VCaP (cell line): Measurements from ENCODE around the gene PYY.
"Not testable (repeated sequence)": the region's sequence is repeated elsewhere in the genome, so short reads cannot be mapped to it uniquely, and the experiment has no call there.

Experiments
- H3K27ac ChIP-seq: fragments of 450-650 bp; 2 replicates; pipeline ENCODE4 v1.5.1; 2017
- TF ChIP-seq, protein P1 (sequence below): fragments of 450-650 bp; conservative IDR thresholded peaks from 2 replicates; pipeline ENCODE4 v1.5.1; 2017; ENCODE audit warnings: mild to moderate bottlenecking, moderate library complexity

The PYY gene

DNA sequence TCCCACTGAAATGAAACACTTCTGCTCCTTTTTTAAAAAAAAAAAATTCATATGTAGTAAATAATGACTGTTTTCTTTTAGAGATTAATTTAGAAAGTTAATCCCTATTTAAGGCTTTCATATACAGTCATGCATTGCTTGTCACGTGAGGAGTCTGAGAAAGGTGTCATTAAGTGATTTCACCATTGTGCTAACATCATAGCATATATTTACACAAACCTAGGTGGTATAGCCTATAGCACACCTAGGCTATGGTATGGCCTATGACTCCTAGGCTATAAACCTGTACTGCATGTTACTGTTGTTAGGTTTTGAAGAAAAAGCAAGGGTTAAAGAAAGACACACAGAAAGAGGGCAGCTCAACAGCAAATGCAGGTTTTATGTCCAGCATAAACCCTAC, 25.1 kb downstream of the PYY start:
- no peak overlapping the region for H3K27ac ChIP-seq
- TF ChIP-seq, protein P1, sequence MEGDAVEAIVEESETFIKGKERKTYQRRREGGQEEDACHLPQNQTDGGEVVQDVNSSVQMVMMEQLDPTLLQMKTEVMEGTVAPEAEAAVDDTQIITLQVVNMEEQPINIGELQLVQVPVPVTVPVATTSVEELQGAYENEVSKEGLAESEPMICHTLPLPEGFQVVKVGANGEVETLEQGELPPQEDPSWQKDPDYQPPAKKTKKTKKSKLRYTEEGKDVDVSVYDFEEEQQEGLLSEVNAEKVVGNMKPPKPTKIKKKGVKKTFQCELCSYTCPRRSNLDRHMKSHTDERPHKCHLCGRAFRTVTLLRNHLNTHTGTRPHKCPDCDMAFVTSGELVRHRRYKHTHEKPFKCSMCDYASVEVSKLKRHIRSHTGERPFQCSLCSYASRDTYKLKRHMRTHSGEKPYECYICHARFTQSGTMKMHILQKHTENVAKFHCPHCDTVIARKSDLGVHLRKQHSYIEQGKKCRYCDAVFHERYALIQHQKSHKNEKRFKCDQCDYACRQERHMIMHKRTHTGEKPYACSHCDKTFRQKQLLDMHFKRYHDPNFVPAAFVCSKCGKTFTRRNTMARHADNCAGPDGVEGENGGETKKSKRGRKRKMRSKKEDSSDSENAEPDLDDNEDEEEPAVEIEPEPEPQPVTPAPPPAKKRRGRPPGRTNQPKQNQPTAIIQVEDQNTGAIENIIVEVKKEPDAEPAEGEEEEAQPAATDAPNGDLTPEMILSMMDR, result no peak

DNA sequence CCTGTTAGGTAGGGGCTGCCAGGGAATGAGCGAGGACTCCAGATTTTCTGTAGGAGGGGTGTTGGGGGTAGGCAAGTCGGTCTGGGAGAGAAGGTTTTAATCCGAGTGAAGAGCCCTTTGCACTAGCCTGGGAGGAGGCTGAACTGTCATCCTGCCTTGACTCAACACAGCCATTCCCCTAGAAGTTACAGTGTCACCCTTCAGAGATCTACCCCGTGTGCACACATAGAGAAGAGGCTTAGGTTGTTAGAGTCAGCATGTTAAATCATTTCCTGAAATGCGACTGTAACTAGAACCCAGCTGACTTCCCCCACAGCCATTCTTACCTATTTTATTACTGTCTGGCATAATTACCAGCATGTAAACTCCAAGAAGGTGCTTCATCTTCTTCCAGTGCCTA, 25.8 kb downstream of the PYY start:
- not testable (repeated sequence) for H3K27ac ChIP-seq

DNA sequence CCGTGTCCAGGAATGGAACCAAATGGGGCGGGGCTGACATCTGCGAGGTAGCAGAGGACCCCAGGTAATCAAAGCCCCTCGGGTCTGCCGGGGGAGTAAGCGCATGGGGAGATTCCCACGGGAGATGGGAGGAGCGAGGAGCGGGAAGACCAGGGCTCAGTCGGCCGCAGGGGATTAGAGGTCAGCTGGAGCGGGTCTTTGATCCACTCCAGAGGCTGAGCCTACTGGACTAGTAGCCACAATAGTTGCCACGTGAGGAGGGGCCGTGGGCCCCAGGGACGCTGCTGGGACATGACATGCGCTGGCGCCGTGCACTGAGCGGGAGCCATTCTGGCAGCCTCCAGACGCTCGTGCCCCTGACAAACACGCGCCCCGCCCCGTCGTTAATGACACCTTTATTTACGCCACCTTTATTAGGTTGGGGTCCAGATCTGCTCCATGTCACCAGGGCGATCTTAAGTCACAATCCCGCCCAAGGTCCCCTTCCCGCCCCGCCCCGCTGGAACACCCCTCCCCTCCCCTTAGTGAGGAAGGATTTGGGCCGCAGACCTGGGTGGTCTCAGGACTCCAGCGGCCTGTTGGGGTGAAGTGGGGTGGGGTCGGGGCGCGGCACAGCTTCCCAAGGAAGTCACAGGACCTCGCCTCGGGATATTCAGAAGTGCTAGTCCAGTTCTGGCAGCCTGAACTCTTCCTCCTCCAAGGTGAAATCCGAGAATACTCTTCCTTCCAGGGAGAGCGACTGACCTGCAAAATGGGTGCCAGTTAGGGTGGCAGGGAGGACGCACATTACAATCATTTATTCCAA, 26.5 kb downstream of the PYY start:
- TF ChIP-seq, protein P1, result no peak
- H3K27ac ChIP-seq, result peak overlapping the region; percentile 36; the same call in 1 of the 2 replicates

DNA sequence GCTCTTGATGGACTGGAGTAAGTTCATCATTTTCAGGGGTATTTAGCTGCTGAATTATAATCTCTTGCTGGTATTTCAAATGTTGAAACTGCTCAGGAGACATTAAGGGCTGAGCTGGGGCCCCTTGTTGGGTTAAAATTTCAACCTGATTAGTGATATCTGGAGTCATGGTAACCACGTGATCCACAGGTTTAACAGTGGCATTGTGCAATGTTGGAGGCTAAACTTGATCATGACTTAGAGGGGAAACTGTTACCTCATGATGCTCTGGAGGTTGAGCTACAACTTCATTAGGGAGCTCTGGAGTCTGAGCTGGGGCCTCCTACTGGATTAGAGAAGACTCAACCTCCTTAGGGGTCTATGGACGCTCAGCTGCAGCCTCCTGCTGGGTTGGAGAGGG, 29.2 kb downstream of the PYY start:
- no peak overlapping the region for H3K27ac ChIP-seq
- TF ChIP-seq, protein P1, result no peak

DNA sequence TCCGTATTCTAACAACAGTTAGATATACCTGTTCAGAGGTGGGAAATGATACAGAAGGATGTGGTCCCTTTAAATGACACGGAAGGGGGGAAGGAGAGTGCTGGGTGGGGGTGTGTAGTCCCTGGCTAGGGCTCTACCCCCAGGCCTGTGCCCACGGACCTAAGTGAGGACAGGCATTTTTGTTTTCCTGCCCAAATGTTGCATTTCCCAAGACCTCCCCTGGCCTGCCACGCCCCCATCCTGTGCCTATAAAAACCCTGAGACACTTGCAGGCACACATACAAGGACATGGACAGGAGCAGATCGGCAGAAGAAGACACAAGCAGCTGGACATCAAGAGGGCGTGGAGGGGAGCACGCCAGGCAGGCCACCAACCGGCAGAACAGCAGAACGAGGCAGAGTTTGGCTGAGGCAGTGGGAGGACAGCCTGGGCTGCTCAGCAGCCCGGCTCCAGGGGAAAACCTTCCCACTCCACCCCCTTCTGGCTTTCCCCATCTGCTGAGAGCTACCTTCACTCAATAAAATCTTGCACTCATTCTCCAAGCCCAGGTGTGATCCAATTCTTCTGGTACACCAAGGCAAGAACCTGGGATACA, 33.1 kb downstream of the PYY start:
- TF ChIP-seq, protein P1, result no peak
- H3K27ac ChIP-seq, result no peak overlapping the region

DNA sequence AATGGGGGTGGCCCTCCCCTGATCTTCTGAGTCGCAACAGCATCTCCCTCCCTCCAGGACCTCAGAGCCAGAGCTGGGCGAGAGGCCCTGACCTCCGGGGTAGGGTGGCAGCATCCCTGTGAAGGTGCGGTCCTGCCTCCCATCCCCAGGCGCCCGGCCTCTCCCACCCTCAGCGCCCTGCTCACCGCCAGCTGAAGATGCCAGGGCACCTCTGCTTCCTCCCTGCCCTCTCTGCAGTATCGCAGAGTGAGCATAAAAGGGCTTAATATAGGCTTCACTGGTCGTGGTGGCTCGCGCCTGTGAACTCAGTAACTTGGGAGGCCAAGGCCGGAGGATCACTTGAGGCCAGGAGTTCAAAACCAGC, 35.7 kb downstream of the PYY start:
- no peak overlapping the region for H3K27ac ChIP-seq
- TF ChIP-seq, protein P1, result no peak

DNA sequence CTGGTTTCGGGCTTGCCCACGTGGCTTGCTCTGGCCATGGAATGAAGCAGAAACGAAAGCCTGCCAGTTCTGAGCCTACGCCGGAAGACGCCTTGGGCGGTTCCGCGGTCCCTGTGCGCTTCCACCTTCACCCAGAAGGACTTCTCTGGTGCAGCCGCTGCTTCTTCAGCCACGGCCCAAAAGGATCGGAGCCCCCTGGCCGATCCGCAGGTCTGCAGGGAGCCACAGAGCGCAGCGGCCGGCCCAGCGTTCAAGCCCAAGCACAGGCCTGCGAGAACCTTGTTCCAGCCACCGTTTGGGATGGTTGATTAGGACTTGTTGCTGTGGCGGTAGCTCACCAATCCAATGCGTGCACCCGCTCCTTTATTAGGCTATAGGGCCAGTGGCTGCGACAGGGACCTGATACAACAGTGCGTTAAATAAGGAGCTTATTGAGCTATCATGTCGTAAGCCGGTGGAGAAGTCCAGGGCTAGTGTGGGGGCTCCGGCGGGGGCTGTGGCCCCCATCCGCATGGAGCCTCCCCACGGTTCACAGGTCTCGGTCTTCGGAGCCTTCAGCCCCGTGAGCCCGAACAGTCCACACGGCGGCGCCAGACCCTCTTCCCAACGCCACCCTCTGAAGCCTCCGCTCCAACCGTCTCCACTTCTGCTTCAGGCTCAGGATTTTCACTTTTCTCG, 36.3 kb downstream of the PYY start:
- TF ChIP-seq, protein P1, result no peak
- no peak overlapping the region for H3K27ac ChIP-seq

DNA sequence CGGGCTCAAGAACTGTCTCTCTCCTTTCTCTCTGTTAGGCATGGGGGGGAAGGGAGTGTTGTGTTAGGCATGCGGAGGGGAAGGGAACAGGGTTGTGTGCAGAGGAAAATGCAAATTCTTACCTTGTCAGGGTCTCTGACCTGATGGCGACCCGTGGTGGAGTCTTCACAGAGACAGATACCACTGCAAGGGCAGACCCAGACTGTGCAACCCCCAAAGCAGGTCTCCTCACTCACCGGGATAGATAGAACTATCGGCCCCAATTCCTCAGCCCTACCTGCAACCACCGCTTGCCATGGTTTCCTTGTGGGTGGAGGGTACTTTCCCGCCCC, 36.8 kb downstream of the PYY start:
- TF ChIP-seq, protein P1, result no peak

More for the DNA sequence above, 36.8 kb downstream of the PYY start:
- no peak overlapping the region for H3K27ac ChIP-seq
